ENCODE measurements around the gene GPR50.

Gene GPR50

GRCh38 chrX:151176231-151176750 lies at the start of gene GPR50:
Gene GPR50, plus strand, starts transcription at chrX:151176584. Its CDS starts 138 bp downstream, at chrX:151176722.
- Histone ChIP-seq H3K36me3 (ENCODE audit: insufficient read depth, low read length) (no peaks in the 10 kb centered on the region), H3K9me3 (ENCODE audit: low read length) (no peaks in the 10 kb centered on the region), H3K4me1 (ENCODE audit: insufficient read depth, low read length) (no peaks in the 10 kb centered on the region), H3K27ac (ENCODE audit: low read depth, low read length) (no peak within 1 kb of the TSS), H3K27me3 (ENCODE audit: control insufficient read depth in 1 of 2, insufficient read depth in 2 of 2, low read length in 2 of 2) (peaks cover 0 to 59% of the 10 kb centered on the region in 2 donors), H3K4me3 (ENCODE audit: low read depth in 1 of 2, low read length in 2 of 2) (no peak within 1 kb of the TSS), H3K9ac (ENCODE audit: low read length) (no peak within 1 kb of the TSS)

GRCh38 chrX:151132531-151132930 lies 43.9 kb upstream of the GPR50 start:
- H3K4me3 ChIP-seq (ENCODE audit: low read depth in 1 of 2, low read length in 2 of 2) = no peak overlapping the region
- H3K9ac ChIP-seq (ENCODE audit: low read length) = no peak overlapping the region
- H3K36me3 ChIP-seq (ENCODE audit: insufficient read depth, low read length) = no peaks in the 10 kb centered on the region
- H3K4me1 ChIP-seq (ENCODE audit: insufficient read depth, low read length) = no peaks in the 10 kb centered on the region
- no peaks in the 10 kb centered on the region for H3K9me3 ChIP-seq (ENCODE audit: low read length)
- H3K27ac ChIP-seq (ENCODE audit: low read depth, low read length) = no peak overlapping the region
- H3K27me3 ChIP-seq (ENCODE audit: control insufficient read depth in 1 of 2, insufficient read depth in 2 of 2, low read length in 2 of 2) = no peaks in the 10 kb centered on the region

- no peak overlapping the region for H3K9ac ChIP-seq (ENCODE audit: low read length)
- no peaks in the 10 kb centered on the region for H3K4me1 ChIP-seq (ENCODE audit: insufficient read depth, low read length)
- no peaks in the 10 kb centered on the region for H3K36me3 ChIP-seq (ENCODE audit: insufficient read depth, low read length)
- H3K9me3 ChIP-seq (ENCODE audit: low read length) = no peaks in the 10 kb centered on the region
- no peak overlapping the region for H3K4me3 ChIP-seq (ENCODE audit: low read depth in 1 of 2, low read length in 2 of 2)
- H3K27me3 ChIP-seq (ENCODE audit: control insufficient read depth in 1 of 2, insufficient read depth in 2 of 2, low read length in 2 of 2) = no peaks in the 10 kb centered on the region
- no peak overlapping the region for H3K27ac ChIP-seq (ENCODE audit: low read depth, low read length)
These were observed 24.6 kb upstream of the GPR50 start for GRCh38 chrX:151151665-151152267.

GRCh38 chrX:151153086-151153485 lies 23.3 kb upstream of the GPR50 start:
- H3K9ac ChIP-seq (ENCODE audit: low read length) = no peak overlapping the region
- no peaks in the 10 kb centered on the region for H3K4me1 ChIP-seq (ENCODE audit: insufficient read depth, low read length)
- H3K27me3 ChIP-seq (ENCODE audit: control insufficient read depth in 1 of 2, insufficient read depth in 2 of 2, low read length in 2 of 2) = no peaks in the 10 kb centered on the region
- H3K36me3 ChIP-seq (ENCODE audit: insufficient read depth, low read length) = no peaks in the 10 kb centered on the region
- H3K4me3 ChIP-seq (ENCODE audit: low read depth in 1 of 2, low read length in 2 of 2) = no peak overlapping the region
- H3K27ac ChIP-seq (ENCODE audit: low read depth, low read length) = no peak overlapping the region
- H3K9me3 ChIP-seq (ENCODE audit: low read length) = no peaks in the 10 kb centered on the region

- no peak overlapping the region for H3K9ac ChIP-seq (ENCODE audit: low read length)
- no peaks in the 10 kb centered on the region for H3K4me1 ChIP-seq (ENCODE audit: insufficient read depth, low read length)
- H3K9me3 ChIP-seq (ENCODE audit: low read length) = no peaks in the 10 kb centered on the region
- no peak overlapping the region for H3K4me3 ChIP-seq (ENCODE audit: low read depth in 1 of 2, low read length in 2 of 2)
- no peak overlapping the region for H3K27ac ChIP-seq (ENCODE audit: low read depth, low read length)
- no peaks in the 10 kb centered on the region for H3K27me3 ChIP-seq (ENCODE audit: control insufficient read depth in 1 of 2, insufficient read depth in 2 of 2, low read length in 2 of 2)
- no peaks in the 10 kb centered on the region for H3K36me3 ChIP-seq (ENCODE audit: insufficient read depth, low read length)
These were observed 22.7 kb upstream of the GPR50 start for GRCh38 chrX:151153667-151154066.

GRCh38 chrX:151155234-151155633 lies 21.1 kb upstream of the GPR50 start:
- Histone ChIP-seq H3K4me1 (ENCODE audit: insufficient read depth, low read length) (no peaks in the 10 kb centered on the region), H3K4me3 (ENCODE audit: low read depth in 1 of 2, low read length in 2 of 2) (no peak overlapping the region), H3K9ac (ENCODE audit: low read length) (no peak overlapping the region), H3K36me3 (ENCODE audit: insufficient read depth, low read length) (no peaks in the 10 kb centered on the region), H3K27ac (ENCODE audit: low read depth, low read length) (no peak overlapping the region), H3K9me3 (ENCODE audit: low read length) (no peaks in the 10 kb centered on the region), H3K27me3 (ENCODE audit: control insufficient read depth in 1 of 2, insufficient read depth in 2 of 2, low read length in 2 of 2) (no peaks in the 10 kb centered on the region)

- Histone ChIP-seq H3K9ac (ENCODE audit: low read length) (no peak overlapping the region), H3K36me3 (ENCODE audit: insufficient read depth, low read length) (no peaks in the 10 kb centered on the region), H3K9me3 (ENCODE audit: low read length) (no peaks in the 10 kb centered on the region), H3K27me3 (ENCODE audit: control insufficient read depth in 1 of 2, insufficient read depth in 2 of 2, low read length in 2 of 2) (peaks cover 0 to 4% of the 10 kb centered on the region in 2 donors), H3K27ac (ENCODE audit: low read depth, low read length) (no peak overlapping the region), H3K4me3 (ENCODE audit: low read depth in 1 of 2, low read length in 2 of 2) (no peak overlapping the region), H3K4me1 (ENCODE audit: insufficient read depth, low read length) (no peaks in the 10 kb centered on the region)
These were observed 14.7 kb upstream of the GPR50 start for GRCh38 chrX:151161690-151162089.

GRCh38 chrX:151167791-151168345 lies 8.5 kb upstream of the GPR50 start:
- Histone ChIP-seq H3K4me1 (ENCODE audit: insufficient read depth, low read length) (no peaks in the 10 kb centered on the region), H3K9ac (ENCODE audit: low read length) (no peak overlapping the region), H3K36me3 (ENCODE audit: insufficient read depth, low read length) (no peaks in the 10 kb centered on the region), H3K4me3 (ENCODE audit: low read depth in 1 of 2, low read length in 2 of 2) (no peak overlapping the region), H3K9me3 (ENCODE audit: low read length) (no peaks in the 10 kb centered on the region), H3K27ac (ENCODE audit: low read depth, low read length) (no peak overlapping the region), H3K27me3 (ENCODE audit: control insufficient read depth in 1 of 2, insufficient read depth in 2 of 2, low read length in 2 of 2) (no peaks in the 10 kb centered on the region)

- H3K36me3 ChIP-seq (ENCODE audit: insufficient read depth, low read length) = no peaks in the 10 kb centered on the region
- peaks cover 0 to 13% of the 10 kb centered on the region in 2 donors for H3K27me3 ChIP-seq (ENCODE audit: control insufficient read depth in 1 of 2, insufficient read depth in 2 of 2, low read length in 2 of 2)
- H3K4me1 ChIP-seq (ENCODE audit: insufficient read depth, low read length) = no peaks in the 10 kb centered on the region
- no peaks in the 10 kb centered on the region for H3K9me3 ChIP-seq (ENCODE audit: low read length)
- no peak overlapping the region for H3K4me3 ChIP-seq (ENCODE audit: low read depth in 1 of 2, low read length in 2 of 2)
- no peak overlapping the region for H3K9ac ChIP-seq (ENCODE audit: low read length)
- no peak overlapping the region for H3K27ac ChIP-seq (ENCODE audit: low read depth, low read length)
These were observed 6.6 kb upstream of the GPR50 start for GRCh38 chrX:151169783-151170182.

GRCh38 chrX:151174581-151175282 lies 1.7 kb upstream of the GPR50 start:
- Histone ChIP-seq H3K9ac (ENCODE audit: low read length) (no peak overlapping the region), H3K4me3 (ENCODE audit: low read depth in 1 of 2, low read length in 2 of 2) (no peak overlapping the region), H3K27ac (ENCODE audit: low read depth, low read length) (no peak overlapping the region), H3K4me1 (ENCODE audit: insufficient read depth, low read length) (no peaks in the 10 kb centered on the region), H3K27me3 (ENCODE audit: control insufficient read depth in 1 of 2, insufficient read depth in 2 of 2, low read length in 2 of 2) (peaks cover 0 to 49% of the 10 kb centered on the region in 2 donors), H3K9me3 (ENCODE audit: low read length) (no peaks in the 10 kb centered on the region), H3K36me3 (ENCODE audit: insufficient read depth, low read length) (no peaks in the 10 kb centered on the region)

- H3K27me3 ChIP-seq (ENCODE audit: control insufficient read depth in 1 of 2, insufficient read depth in 2 of 2, low read length in 2 of 2) = peaks cover 0 to 51% of the 10 kb centered on the region in 2 donors
- no peak overlapping the region for H3K4me3 ChIP-seq (ENCODE audit: low read depth in 1 of 2, low read length in 2 of 2)
- H3K27ac ChIP-seq (ENCODE audit: low read depth, low read length) = no peak overlapping the region
- no peak overlapping the region for H3K9ac ChIP-seq (ENCODE audit: low read length)
- H3K9me3 ChIP-seq (ENCODE audit: low read length) = no peaks in the 10 kb centered on the region
- no peaks in the 10 kb centered on the region for H3K36me3 ChIP-seq (ENCODE audit: insufficient read depth, low read length)
- no peaks in the 10 kb centered on the region for H3K4me1 ChIP-seq (ENCODE audit: insufficient read depth, low read length)
These were observed 911 bp upstream of the GPR50 start for GRCh38 chrX:151175283-151176062.
